K562 (cell line): ENCODE data around the gene CSMD2. TPM values are rescaled to one million over a fixed set of nuclear protein-coding genes. Genes with fewer than 3 reads are reported as not detected.

Experiments
- ATAC-seq: fragments of 200-7000 bp; cut with Tn5 transposase; 3 replicates; pipeline ENCODE4 v1.9.1; 2020; ENCODE audit warnings: moderate library complexity
- BruUV-seq: library from RNA; stranded (reverse); fragments of 400-500 nt; replicated peaks from 2 replicates; lab custom pipeline; 2021; lab: Mats Ljungman, UMichigan
- CTCF ChIA-PET: fragments of 300-600 bp; formaldehyde crosslinking; extraction: SDS; loops from one replicate; lab custom pipeline; 2021; ENCODE audit warnings: low intra/inter-chr PET ratio; lab: Yijun Ruan, JAX
- POLR2A ChIA-PET: fragments of 300-600, 350-650 bp; sonication (Branson Sonifier 250); formaldehyde crosslinking; extraction: SDS; loops from one replicate; lab custom pipeline; 2021; ENCODE audit warnings: antibody characterized with exemption, inconsistent platforms; lab: Yijun Ruan, JAX
- DNase-seq, 4 experiments: peaks; one replicate each; pipeline versions ENCODE4 v3.0.0 to v3.0.0-alpha.2; 2011 to 2018; ENCODE audit warnings: low spot score in 3 of 4, mixed read lengths in 3 of 4; ENCODE audit errors: extremely low read depth in 1 of 4
- FAIRE-seq: peaks from 2 replicates; lab custom pipeline; 2011; peaks lifted over from hg19 to GRCh38; lab: Jason Lieb, UNC
- H2AFZ ChIP-seq: 2 replicates; pipeline ENCODE4 v1.6.0; 2011; ENCODE audit warnings: low read depth, low read length, control low read depth, inconsistent platforms
- H3K27ac ChIP-seq: fragments of 200-600 bp; 3 replicates; pipeline ENCODE4 v1.8.0; 2011; ENCODE audit warnings: low read depth, mild to moderate bottlenecking, control low read depth, inconsistent platforms, low read length, moderate library complexity, mixed read lengths; ENCODE audit errors: extremely low read depth
- H3K27me3 ChIP-seq, 2 experiments: fragments of 300-600 bp in 1 of 2; 2 replicates in 1 of 2; 3 replicates in 1 of 2; pipeline versions ENCODE4 v1.6.0 to v1.8.0; 2011; ENCODE audit warnings: inconsistent platforms in 2 of 2, low read length in 2 of 2, mild to moderate bottlenecking in 1 of 2, mixed read lengths in 1 of 2, moderate library complexity in 1 of 2; ENCODE audit not compliant: control insufficient read depth in 2 of 2, insufficient read depth in 2 of 2
- H3K36me3 ChIP-seq: fragments of 300-600 bp; 3 replicates; pipeline ENCODE4 v1.8.0; 2011; ENCODE audit warnings: mild to moderate bottlenecking, low read length, inconsistent platforms; ENCODE audit not compliant: control insufficient read depth, insufficient read depth
- H3K4me1 ChIP-seq, 2 experiments: fragments of 200-600 bp in 1 of 2; replicated peaks in 1 of 2; 2 replicates in 1 of 2; 3 replicates in 1 of 2; pipeline versions ENCODE4 v1.5.1 to v1.8.0; 2011; ENCODE audit warnings: inconsistent platforms in 2 of 2, low read length in 2 of 2, mild to moderate bottlenecking in 1 of 2, mixed read lengths in 1 of 2, moderate library complexity in 1 of 2; ENCODE audit not compliant: control insufficient read depth in 2 of 2, insufficient read depth in 2 of 2
- H3K4me2 ChIP-seq: 2 replicates; pipeline ENCODE4 v1.6.1; 2011; ENCODE audit warnings: low read length, control low read depth, inconsistent platforms, mixed read lengths; ENCODE audit not compliant: insufficient read depth
- H3K4me3 ChIP-seq: fragments of 200-600 bp; sonication (generic), shearing (Covaris generic); 2 replicates; pipeline ENCODE4 v1.5.1; 2016; ENCODE audit warnings: control low read depth, inconsistent platforms
- H3K79me2 ChIP-seq: fragments of 200-600 bp; 3 replicates; pipeline ENCODE4 v1.8.0; 2011; ENCODE audit warnings: low read length, inconsistent platforms; ENCODE audit not compliant: control insufficient read depth, insufficient read depth
- H3K9ac ChIP-seq, 2 experiments: 2 replicates each; pipeline versions ENCODE4 v1.6.0 to v1.6.1; 2011; ENCODE audit warnings: low read depth in 2 of 2, low read length in 2 of 2, control low read depth in 1 of 2, inconsistent platforms in 1 of 2, mild to moderate bottlenecking in 1 of 2, mixed read lengths in 1 of 2; ENCODE audit not compliant: insufficient read depth in 1 of 2
- H3K9me1 ChIP-seq: one replicate; pipeline ENCODE4 v1.6.0; 2011; ENCODE audit warnings: inconsistent platforms, mild to moderate bottlenecking, low read length, moderate library complexity; ENCODE audit not compliant: control insufficient read depth, insufficient read depth
- H3K9me3 ChIP-seq: replicated peaks from 2 replicates; pipeline ENCODE4 v1.5.1; 2011; ENCODE audit warnings: low read depth, low read length, inconsistent platforms; ENCODE audit not compliant: control insufficient read depth, insufficient read depth
- H4K20me1 ChIP-seq: replicated peaks from 2 replicates; pipeline ENCODE4 v1.6.1; 2011; ENCODE audit warnings: low read length, inconsistent platforms, mixed read lengths; ENCODE audit not compliant: control insufficient read depth, insufficient read depth
- ARHGAP35 ChIP-seq: fragments of 450-650 bp; IDR thresholded peaks from 2 replicates; pipeline ENCODE4 v1.6.1; 2018; ENCODE audit not compliant: partially characterized antibody
- BCOR ChIP-seq: fragments of 450-650 bp; IDR thresholded peaks from 2 replicates; pipeline ENCODE4 v1.6.1; 2016
- CHCHD3 ChIP-seq: fragments of 250-450 bp; sonication (Bioruptor Pico); IDR thresholded peaks from 2 replicates; pipeline ENCODE4 v2.1.2; 2022; ENCODE audit warnings: mild to moderate bottlenecking
- LCOR ChIP-seq: sonication (generic); formaldehyde crosslinking; IDR thresholded peaks from 2 replicates; pipeline ENCODE4 v1.8.0; 2022; ENCODE audit warnings: mild to moderate bottlenecking, missing genetic modification reagents
- PKNOX1 ChIP-seq: fragments of 450-650 bp; IDR thresholded peaks from 2 replicates; pipeline ENCODE4 v1.6.1; 2016
- POLR3A ChIP-seq: IDR thresholded peaks from 2 replicates; pipeline ENCODE4 v1.6.1; 2011; ENCODE audit warnings: borderline replicate concordance, mild to moderate bottlenecking, moderate library complexity; ENCODE audit not compliant: insufficient read length, insufficient read depth; ENCODE audit errors: extremely low read depth
- SFPQ ChIP-seq: fragments of 200-400 bp; formaldehyde crosslinking; IDR thresholded peaks from 2 replicates; pipeline ENCODE4 v1.6.1; 2017; ENCODE audit warnings: mild to moderate bottlenecking, low read depth, low read length, moderate library complexity
- SMARCB1 ChIP-seq: IDR thresholded peaks from 2 replicates; pipeline ENCODE4 v1.6.1; 2011; ENCODE audit warnings: improper control_type of control experiment, low read depth; ENCODE audit not compliant: insufficient read length
- TAF7 ChIP-seq: fragments of 450-650 bp; IDR thresholded peaks from 2 replicates; pipeline ENCODE4 v1.6.1; 2016; ENCODE audit warnings: missing genetic modification characterization, missing compliant biosample characterization
- XRCC5 ChIP-seq: fragments of 200-400 bp; formaldehyde crosslinking; IDR thresholded peaks from 2 replicates; pipeline ENCODE4 v1.6.1; 2017; ENCODE audit warnings: low read depth, mild to moderate bottlenecking, low read length
- ZNF217 ChIP-seq: sonication (generic); formaldehyde crosslinking; IDR thresholded peaks from 2 replicates; pipeline ENCODE4 v1.8.0; 2022; ENCODE audit warnings: mild to moderate bottlenecking, missing genetic modification reagents
- ZNF23 ChIP-seq: fragments of 250-450 bp; sonication (Bioruptor Pico); IDR thresholded peaks from 2 replicates; pipeline ENCODE4 v1.4.0; 2020; ENCODE audit warnings: mild to moderate bottlenecking
- ZNF347 ChIP-seq: fragments of 450-650 bp; formaldehyde crosslinking; IDR thresholded peaks from 2 replicates; pipeline ENCODE4 v1.4.0; 2020; ENCODE audit warnings: low read depth, mild to moderate bottlenecking, moderate library complexity
- ZNF445 ChIP-seq: fragments of 250-450 bp; sonication (Bioruptor Pico); IDR thresholded peaks from 2 replicates; pipeline ENCODE4 v1.4.0; 2020; ENCODE audit warnings: low read depth, mild to moderate bottlenecking, moderate library complexity
- WGBS: fragments of 100-300 bp; shearing (Covaris generic); methylation state at CpG from one replicate; pipeline ENCODE4 v1.1.6; 2016; ENCODE audit warnings: low coverage, mixed read lengths; ENCODE audit not compliant: insufficient coverage; ENCODE audit errors: missing lambda C conversion rate; 5-methylcytosine and 5-hydroxymethylcytosine counted together
- in situ Hi-C: fragments of 300-500 bp; cut with MboI; formaldehyde crosslinking; loops from 4 replicates; pipeline ENCODE4 v1.15.0; 2018; ENCODE audit warnings: inconsistent platforms, mixed read lengths
- intact Hi-C: fragments of 100-400 bp; cut with micrococcal nuclease; formaldehyde crosslinking; loops from 2 replicates; pipeline ENCODE4 v1.14.2; 2022
- polyA plus RNA-seq, 8 experiments: library from polyadenylated mRNA; depleted of rRNA in 4 of 8; stranded (reverse) in 5 of 8; unstranded in 3 of 8; fragments of >200 nt; fragmentation: Nextera tagmentation in 2 of 8; fragmentation: Illumina TruSeq in 1 of 8; extraction: Ambion mirVana in 2 of 8; extraction: Trizol in 1 of 8; gene quantifications; 2 replicates each; pipeline versions ENCODE4 v1.2.1 to v1.2.3, GENCODE V29; 2011 to 2014; ENCODE audit warnings: inconsistent platforms in 1 of 8, missing spikeins in 1 of 8
- total RNA-seq, 7 experiments: library from RNA; depleted of rRNA in 6 of 7; stranded (reverse); fragments of >200 nt in 6 of 7; fragmentation: Illumina TruSeq in 2 of 7; extraction: Trizol in 2 of 7; gene quantifications; 2 replicates each; pipeline versions ENCODE4 v1.2.1 to v1.2.3, GENCODE V29; 2011 to 2021; ENCODE audit warnings: low replicate concordance in 1 of 7
- TF ChIP-seq, protein P1 (sequence below): fragments of 150-350 bp; conservative IDR thresholded peaks from 2 replicates; pipeline ENCODE4 v1.6.1; 2014; ENCODE audit warnings: low read length
- TF ChIP-seq, protein P2 (sequence below): fragments of 450-650 bp; formaldehyde crosslinking; IDR thresholded peaks from 2 replicates; pipeline ENCODE4 v1.4.0; 2022; ENCODE audit warnings: missing genetic modification characterization

Gene CSMD2
- total and polyA plus RNA-seq, 9 of the 15 experiments (the other 6 are each of a cell fraction or from before 2014, with no cell fraction given) = not detected

DNA sequence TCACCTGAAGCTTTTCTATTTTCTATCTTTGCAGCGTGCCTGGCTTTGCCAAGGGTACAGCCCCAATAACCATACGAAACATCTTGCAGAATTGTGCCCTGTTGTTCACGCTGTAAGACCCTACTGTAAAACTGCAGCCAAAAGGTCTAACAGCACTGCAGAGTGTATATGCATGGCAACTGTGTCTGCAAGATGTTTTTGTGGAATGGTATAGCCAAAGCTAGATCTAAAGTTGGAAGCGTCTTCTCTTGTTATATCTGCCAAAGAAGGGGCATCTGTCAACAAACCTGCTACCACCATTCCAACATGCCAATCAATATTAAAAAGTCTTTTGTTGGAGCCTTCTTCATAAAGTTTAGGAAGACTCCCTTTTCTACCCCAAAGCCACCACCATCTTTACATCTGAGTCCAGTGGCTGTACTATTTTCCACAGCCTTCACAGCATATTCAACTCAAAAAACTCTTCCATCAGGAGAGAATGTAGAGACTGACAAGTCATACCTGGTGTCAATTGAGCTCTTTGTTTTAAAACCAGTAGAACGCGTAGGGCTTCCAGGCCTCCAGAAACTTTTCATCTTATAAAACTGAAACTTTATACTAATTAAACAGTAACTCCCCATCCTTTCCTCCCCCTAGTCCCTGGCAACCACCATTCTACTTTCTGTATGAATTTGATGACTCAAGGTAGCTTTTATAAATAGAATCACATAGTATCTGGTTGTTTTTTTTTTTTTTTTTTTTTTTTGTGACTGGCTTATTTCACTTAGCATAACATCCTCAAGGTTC, 652.6 kb downstream of the CSMD2 start:
- H3K36me3 ChIP-seq = no peaks in the 10 kb centered on the region
- H3K9me1 ChIP-seq = no peaks in the 10 kb centered on the region
- no peaks in the 10 kb centered on the region for H3K9me3 ChIP-seq
- ChIA-PET POLR2A (no interaction called here), CTCF (no interaction called here)
- H3K4me1 ChIP-seq = no peaks in the 10 kb centered on the region
- BruUV-seq = no TSS peak
- no peaks in the 10 kb centered on the region for H4K20me1 ChIP-seq
- intact Hi-C loops = loop anchor here (10.0 kb wide), 1 partner anchor 92 kb away; no protein-coding TSS in a partner anchor
- no peak overlapping the region for H3K27ac ChIP-seq
- ATAC-seq = no peak
- no peaks in the 10 kb centered on the region for H3K79me2 ChIP-seq
- DNase-seq = no peak
- H2AFZ ChIP-seq = no peak overlapping the region
- FAIRE-seq = no peak
- in situ Hi-C loops = no loop called here
- H3K4me3 ChIP-seq = no peak overlapping the region
- under 1% methylated on average over 6 of the region's 6 CpGs for WGBS
- no peak overlapping the region for H3K4me2 ChIP-seq
- peaks cover 24 to 38% of the 10 kb centered on the region in 2 experiments; a peak in 4 of 5 replicates for H3K27me3 ChIP-seq
- no peak overlapping the region for H3K9ac ChIP-seq
- no peak for TF ChIP-seq ZNF23
- TF ChIP-seq SFPQ = no peak
- no peak for TF ChIP-seq POLR3A
- no peak for TF ChIP-seq CHCHD3 (CRISPR knock-in tag)
- TF ChIP-seq ZNF217 (CRISPR knock-in tag) = no peak
- no peak for TF ChIP-seq LCOR (CRISPR knock-in tag)
- no peak for TF ChIP-seq XRCC5
- no peak for TF ChIP-seq BCOR
- no peak for TF ChIP-seq PKNOX1
- TF ChIP-seq, protein P1, sequence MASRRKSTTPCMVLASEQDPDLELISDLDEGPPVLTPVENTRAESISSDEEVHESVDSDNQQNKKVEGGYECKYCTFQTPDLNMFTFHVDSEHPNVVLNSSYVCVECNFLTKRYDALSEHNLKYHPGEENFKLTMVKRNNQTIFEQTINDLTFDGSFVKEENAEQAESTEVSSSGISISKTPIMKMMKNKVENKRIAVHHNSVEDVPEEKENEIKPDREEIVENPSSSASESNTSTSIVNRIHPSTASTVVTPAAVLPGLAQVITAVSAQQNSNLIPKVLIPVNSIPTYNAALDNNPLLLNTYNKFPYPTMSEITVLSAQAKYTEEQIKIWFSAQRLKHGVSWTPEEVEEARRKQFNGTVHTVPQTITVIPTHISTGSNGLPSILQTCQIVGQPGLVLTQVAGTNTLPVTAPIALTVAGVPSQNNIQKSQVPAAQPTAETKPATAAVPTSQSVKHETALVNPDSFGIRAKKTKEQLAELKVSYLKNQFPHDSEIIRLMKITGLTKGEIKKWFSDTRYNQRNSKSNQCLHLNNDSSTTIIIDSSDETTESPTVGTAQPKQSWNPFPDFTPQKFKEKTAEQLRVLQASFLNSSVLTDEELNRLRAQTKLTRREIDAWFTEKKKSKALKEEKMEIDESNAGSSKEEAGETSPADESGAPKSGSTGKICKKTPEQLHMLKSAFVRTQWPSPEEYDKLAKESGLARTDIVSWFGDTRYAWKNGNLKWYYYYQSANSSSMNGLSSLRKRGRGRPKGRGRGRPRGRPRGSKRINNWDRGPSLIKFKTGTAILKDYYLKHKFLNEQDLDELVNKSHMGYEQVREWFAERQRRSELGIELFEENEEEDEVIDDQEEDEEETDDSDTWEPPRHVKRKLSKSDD = no peak
- TF ChIP-seq, protein P2, sequence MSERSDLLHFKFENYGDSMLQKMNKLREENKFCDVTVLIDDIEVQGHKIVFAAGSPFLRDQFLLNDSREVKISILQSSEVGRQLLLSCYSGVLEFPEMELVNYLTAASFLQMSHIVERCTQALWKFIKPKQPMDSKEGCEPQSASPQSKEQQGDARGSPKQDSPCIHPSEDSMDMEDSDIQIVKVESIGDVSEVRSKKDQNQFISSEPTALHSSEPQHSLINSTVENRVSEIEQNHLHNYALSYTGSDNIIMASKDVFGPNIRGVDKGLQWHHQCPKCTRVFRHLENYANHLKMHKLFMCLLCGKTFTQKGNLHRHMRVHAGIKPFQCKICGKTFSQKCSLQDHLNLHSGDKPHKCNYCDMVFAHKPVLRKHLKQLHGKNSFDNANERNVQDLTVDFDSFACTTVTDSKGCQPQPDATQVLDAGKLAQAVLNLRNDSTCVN (CRISPR knock-in tag) = no peak
- no peak for TF ChIP-seq TAF7 (tag)
- TF ChIP-seq ZNF445 = no peak
- no peak for TF ChIP-seq ARHGAP35
- no peak for TF ChIP-seq SMARCB1
- no peak for TF ChIP-seq ZNF347 (CRISPR knock-in tag)
